GM19099 (cell line): Measurements from ENCODE around the gene AXIN1.

Experiments used
- POLR2A ChIP-seq: IDR thresholded peaks from 3 replicates; pipeline ENCODE4 v1.6.1; 2011; ENCODE audit warnings: low read depth; ENCODE audit not compliant: insufficient read length; ENCODE audit errors: extremely low read depth

AXIN1 gene

DNA sequence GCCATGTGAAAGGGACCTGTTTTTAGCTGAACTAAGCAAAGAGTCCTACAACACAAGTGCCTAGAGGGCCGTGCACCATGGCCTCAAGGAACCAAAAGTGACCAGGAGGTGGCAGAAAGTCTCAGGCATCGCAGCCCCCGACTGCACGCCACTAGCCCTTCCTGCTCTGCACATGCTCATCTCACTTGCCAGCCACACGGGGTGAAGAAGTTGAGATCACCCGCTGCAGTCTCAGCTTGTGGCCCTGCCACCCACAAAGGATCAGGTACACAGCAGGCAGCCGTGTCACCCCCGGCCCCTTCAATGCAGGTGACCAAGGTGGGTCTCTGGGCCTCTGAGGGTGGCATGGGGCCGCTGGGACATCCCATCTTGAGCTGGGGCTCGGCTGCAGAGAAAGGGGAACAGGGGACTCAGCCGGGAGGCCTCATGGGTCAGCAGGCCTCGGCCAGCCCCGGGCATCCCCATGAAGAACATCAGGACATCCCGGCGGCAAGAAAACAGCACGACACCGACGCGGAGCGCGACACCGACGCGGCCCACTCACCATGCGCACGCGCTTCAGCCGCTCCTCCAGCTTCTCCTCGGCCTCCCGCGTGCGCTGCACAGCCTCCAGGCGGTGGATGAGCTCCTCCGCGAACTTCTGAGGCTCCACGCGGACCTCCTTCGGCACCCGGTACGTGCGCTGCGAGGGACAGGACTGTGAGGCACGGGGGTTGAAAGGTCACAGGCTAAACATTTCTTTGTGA, 48.6 kb downstream of the AXIN1 start:
- TF ChIP-seq POLR2A: no peak

GRCh38 chr16:301950-302349, 50.6 kb downstream of the AXIN1 start:
- TF ChIP-seq POLR2A: no peak

GRCh38 chr16:301235-301634, 51.3 kb downstream of the AXIN1 start:
- no peak for TF ChIP-seq POLR2A

GRCh38 chr16:297832-298231, 54.7 kb downstream of the AXIN1 start:
- TF ChIP-seq POLR2A: no peak

DNA sequence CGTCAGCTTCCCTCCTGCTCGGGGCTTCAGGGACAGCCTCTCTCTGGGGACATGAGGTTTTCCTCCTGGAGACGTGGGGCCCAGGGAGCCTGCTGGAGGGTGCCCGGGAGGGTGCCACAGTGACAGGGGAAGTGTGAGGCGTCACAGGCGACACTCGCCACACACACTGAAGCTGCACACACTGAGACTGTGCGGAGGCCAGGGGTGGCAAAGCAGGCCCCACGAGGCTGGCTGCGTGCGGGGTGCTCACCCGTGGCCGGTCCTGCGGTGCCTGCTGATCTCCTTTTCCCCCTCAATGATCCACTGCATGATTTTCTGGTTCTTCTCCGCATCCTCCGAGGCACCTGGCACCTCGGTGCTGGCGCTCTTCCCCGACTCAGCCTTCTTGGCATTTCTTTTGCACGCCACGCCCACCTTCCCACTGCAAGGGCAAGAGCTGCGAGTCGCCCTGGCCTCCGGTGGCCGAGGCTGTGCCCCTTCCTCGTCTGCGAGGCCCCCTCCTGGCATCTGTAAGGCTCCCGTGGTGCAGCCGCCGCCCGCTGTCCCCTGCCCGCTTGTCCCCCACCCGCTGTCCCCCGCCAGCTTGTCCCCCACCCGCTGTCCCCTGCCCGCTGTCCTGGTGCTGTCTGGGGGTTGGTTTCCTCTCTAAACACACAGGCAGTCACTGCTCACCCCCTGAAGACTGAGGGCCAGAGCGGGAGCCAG, 55.6 kb downstream of the AXIN1 start:
- TF ChIP-seq POLR2A: no peak

- TF ChIP-seq POLR2A: no peak
These were observed 56.2 kb downstream of the AXIN1 start for GRCh38 chr16:296276-296675.

- no peak for TF ChIP-seq POLR2A
These were observed 59.3 kb downstream of the AXIN1 start for GRCh38 chr16:293043-293775.

- TF ChIP-seq POLR2A: no peak
These were observed 61.0 kb downstream of the AXIN1 start for GRCh38 chr16:291539-291938.

GRCh38 chr16:290681-291405, 61.7 kb downstream of the AXIN1 start:
- no peak for TF ChIP-seq POLR2A

DNA sequence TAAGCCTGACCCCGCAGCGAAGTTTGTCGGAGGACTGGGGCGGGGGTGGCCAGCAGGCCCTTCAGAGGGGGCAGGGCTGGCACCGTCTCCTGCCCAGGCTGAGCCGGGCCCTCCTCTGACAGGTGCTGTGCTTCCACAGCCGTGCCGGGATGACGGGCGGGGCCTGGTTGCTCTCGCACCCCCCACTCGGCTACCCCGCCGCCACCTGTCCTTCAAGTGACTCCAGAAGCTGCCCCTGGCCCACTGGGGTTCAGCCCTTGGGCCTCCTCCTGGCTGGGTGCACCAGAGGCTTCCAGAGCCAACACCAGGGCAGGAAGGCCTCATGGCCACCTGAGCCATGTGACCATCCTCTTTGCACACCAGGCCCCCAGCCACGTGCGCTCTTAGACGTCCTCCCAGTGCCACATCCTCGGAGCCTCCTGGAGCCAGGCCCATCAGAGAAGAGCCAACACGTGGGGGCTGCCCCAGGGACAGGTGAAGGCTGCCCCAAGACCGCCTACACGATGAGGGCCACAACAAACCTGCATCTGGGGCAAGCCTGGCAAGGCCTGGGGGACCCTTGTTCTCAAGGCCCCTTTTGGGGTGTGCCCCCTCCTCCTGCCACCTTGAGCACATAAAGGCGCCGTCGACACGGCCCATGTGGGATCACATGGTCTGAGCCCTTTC, 62.4 kb downstream of the AXIN1 start:
- TF ChIP-seq POLR2A: no peak

- no peak for TF ChIP-seq POLR2A
These were observed 63.0 kb downstream of the AXIN1 start for GRCh38 chr16:289395-289997.

DNA sequence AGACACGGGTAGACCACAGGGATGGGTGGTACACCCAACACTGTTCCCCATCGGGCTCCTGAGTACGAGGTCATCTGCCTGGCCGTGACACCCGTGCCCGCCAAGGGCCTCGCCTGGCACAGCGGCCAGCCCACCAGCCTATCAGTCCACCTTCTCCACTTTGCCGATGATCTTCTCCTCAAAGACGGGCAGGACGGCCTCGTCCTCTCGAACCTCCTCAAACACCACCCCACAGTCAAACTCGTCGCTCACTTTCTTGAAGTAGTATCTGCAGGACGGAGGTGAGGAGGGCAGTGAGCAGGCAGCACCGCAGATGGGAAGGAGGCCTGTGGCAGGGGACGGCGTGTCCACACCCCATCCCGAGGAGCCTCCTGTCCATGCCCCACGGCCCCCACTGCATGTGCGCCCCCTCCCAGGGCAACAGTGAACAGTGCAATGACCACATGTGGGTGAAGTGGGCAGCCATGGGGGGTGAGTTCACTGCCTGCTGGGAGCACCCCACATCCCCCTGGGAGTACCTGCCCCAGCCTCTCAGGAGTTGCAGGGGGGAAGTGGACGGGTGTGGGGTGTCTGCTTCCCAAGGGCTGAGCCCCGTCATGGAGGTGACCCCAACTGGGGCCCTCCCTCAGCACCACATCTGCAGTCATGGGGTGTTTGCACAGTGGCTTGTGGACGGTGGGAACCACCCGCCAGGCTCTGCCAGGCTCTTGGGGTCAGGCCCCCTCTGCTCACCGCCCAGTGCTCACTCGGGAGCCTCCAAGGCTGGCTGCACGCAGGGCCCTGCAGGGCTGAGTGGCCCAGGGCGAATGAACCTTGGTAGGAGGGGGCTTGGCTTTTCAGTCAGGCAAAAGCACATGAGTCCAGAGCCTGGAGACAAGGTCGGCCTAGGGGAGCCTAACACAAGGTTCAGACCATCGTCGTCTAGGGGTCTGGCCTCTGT, 64.3 kb downstream of the AXIN1 start:
- TF ChIP-seq POLR2A: no peak

DNA sequence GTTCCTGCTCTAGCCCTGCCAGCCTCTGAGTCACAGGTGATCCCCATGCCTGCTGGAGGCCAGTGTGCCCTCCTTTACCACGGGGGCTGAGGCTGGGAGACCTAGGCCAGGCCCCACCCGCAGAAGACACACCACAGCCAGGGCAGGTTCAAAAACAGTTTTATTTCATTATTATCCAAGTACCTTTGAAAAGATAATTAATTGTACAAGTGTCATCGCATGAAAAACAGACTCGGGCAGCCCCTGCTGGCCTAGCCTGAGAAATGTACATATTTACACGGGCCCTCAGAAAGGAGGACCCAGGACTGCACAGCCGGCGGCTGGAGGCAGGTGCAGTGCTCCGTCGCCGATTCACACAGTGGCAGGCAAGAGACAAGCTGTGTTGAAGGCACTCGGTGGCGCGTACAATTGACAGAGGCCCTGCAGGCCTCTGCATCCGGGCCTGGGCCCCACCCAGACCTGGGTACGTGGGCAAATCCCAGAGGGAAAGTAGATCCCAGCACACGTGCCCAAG, 65.2 kb downstream of the AXIN1 start:
- no peak for TF ChIP-seq POLR2A

DNA sequence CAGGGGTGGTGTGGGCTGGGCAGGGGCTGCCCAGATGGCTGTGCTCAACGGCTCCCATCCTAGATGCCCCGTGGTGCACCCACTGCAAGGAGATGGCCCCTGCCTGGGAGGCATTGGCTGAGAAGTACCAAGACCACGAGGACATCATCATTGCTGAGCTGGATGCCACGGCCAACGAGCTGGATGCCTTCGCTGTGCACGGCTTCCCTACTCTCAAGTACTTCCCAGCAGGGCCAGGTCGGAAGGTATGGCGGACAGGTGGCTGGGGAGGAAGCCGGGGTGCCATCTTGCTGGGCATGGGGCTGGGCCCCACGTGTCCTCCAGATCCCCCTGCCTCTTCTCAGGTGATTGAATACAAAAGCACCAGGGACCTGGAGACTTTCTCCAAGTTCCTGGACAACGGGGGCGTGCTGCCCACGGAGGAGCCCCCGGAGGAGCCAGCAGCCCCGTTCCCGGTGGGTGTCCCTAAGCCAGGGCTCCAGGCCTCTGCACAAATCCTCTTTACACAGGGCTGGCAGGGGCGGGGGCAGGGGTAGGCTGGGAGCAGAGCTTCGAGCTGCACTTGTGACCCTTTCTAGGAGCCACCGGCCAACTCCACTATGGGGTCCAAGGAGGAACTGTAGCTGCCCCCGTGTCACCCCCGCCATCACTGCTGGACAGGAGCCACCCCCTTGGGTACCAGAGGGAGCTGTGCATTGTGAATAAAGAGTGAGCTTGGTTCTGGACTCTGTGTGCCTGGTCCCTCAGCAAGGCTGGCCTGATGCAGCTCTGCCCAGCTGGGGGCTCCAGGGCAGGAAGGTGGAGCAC, 65.8 kb downstream of the AXIN1 start:
- TF ChIP-seq POLR2A: no peak
